ENCODE measurements around the gene NF1. TPM values are rescaled to one million over a fixed set of nuclear protein-coding genes. Genes with fewer than 3 reads are reported as not detected.
"Not testable (repeated sequence)": the region's sequence is repeated elsewhere in the genome, so short reads cannot be mapped to it uniquely, and the experiment has no call there.

The NF1 gene
- total RNA-seq, 1 experiment from 2014 or later, result 164 TPM

DNA sequence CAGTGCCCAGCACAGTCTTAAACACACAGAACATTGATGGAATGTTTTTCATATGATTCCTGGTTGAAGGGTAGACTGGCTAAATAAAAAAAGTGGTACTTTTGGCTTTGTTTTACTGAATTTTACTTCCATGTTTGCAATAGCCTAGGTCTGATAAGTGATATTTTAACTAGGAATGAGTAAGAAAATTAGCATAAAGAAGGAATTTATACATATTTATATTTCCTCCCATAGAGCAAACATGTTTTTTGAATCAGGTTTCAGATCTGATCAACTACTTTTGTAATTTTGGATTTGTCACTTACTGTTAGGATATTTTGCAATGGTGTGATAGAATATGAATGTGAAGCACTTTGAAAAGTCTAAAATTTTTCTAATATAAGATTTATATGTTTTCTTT, 7.2 kb downstream of the NF1 start:
- no peak for DNase-seq
- Histone ChIP-seq H3K27me3 (ENCODE audit: low read length) (no peaks in the 10 kb centered on the region), H3K27ac (ENCODE audit: low read length) (0 out of 2 replicates have a peak overlapping the region, but pooled peaks have one; percentile 5), H4K20me1 (ENCODE audit: insufficient read depth, low read depth, low read length) (peaks cover 3% of the 10 kb centered on the region; the same call in 1 of the 2 replicates), H3K36me3 (ENCODE audit: insufficient read depth, low read length) (peaks cover 32% of the 10 kb centered on the region), H2AFZ (ENCODE audit: low read length) (no peak overlapping the region), H3K9me2 (replicated peaks; ENCODE audit: insufficient read depth, low read length) (no peaks in the 10 kb centered on the region), H3K9ac (ENCODE audit: low read length) (no peak overlapping the region), H3K9me3 (ENCODE audit: low read length) (no peaks in the 10 kb centered on the region), H3K4me3 (ENCODE audit: low read length) (no peak overlapping the region), H3K4me2 (ENCODE audit: low read depth, low read length, poor library complexity, severe bottlenecking) (no peak overlapping the region), H3K79me2 (ENCODE audit: low read length) (peaks cover 98% of the 10 kb centered on the region), H3K4me1 (ENCODE audit: low read length) (peaks cover 46% of the 10 kb centered on the region)

DNA sequence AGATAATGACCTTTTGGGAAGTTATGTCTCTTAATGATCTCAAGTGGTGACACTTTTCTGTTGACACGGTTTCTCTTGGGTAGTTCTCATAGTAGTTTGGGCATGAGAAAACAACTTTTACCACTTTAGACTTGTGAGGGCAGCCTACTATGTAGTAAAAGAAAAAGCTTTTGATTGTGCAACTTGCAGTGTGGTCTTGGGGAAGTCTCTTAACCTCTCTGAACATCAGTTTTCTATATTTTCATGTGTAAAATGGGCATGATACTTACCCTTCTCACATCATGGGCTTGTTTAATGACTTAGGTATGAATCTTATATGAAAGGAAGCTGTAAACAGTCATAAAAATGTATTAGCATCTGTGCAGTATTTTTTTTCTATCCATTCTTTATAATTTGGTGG, 11.2 kb downstream of the NF1 start:
- H3K4me1 ChIP-seq (ENCODE audit: low read length), result peaks cover 60% of the 10 kb centered on the region
- H3K36me3 ChIP-seq (ENCODE audit: insufficient read depth, low read length), result peaks cover 27% of the 10 kb centered on the region; the same call in 1 of the 2 replicates
- no peak for DNase-seq
- H3K4me2 ChIP-seq (ENCODE audit: low read depth, low read length, poor library complexity, severe bottlenecking), result no peak overlapping the region
- no peaks in the 10 kb centered on the region for H4K20me1 ChIP-seq (ENCODE audit: insufficient read depth, low read depth, low read length)
- no peak overlapping the region for H2AFZ ChIP-seq (ENCODE audit: low read length)
- H3K27ac ChIP-seq (ENCODE audit: low read length), result peak overlapping the region; percentile 8; the same call in 1 of the 2 replicates
- H3K9me3 ChIP-seq (ENCODE audit: low read length), result no peaks in the 10 kb centered on the region
- H3K27me3 ChIP-seq (ENCODE audit: low read length), result no peaks in the 10 kb centered on the region
- H3K9ac ChIP-seq (ENCODE audit: low read length), result no peak overlapping the region
- no peak overlapping the region for H3K4me3 ChIP-seq (ENCODE audit: low read length)
- no peaks in the 10 kb centered on the region for H3K9me2 ChIP-seq (replicated peaks; ENCODE audit: insufficient read depth, low read length)
- H3K79me2 ChIP-seq (ENCODE audit: low read length), result peaks cover 100% of the 10 kb centered on the region

DNA sequence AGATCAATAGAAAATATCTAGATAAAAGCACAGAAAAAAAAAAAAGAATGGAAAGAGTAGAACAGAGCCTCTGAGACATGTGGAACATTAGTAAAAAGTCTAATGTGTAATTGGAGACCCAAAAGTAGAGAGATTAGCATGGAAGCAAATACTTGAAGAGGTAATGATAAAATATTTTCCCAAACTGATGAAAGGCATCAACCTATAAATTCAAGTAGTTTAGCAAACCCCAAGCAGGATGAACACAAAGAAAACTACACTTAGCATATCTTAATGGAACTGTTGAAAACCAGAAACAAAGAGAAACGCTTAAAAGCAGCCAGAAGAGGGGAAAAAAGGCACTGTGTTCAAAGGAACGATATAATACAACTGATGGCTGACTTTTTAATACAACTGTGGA, 16.4 kb downstream of the NF1 start:
- H3K4me2 ChIP-seq (ENCODE audit: low read depth, low read length, poor library complexity, severe bottlenecking), result peak overlapping the region; percentile 74
- H2AFZ ChIP-seq (ENCODE audit: low read length), result no peak overlapping the region
- peak overlapping the region; percentile 50; the same call in 1 of the 2 replicates for H3K4me3 ChIP-seq (ENCODE audit: low read length)
- H3K9me3 ChIP-seq (ENCODE audit: low read length), result no peaks in the 10 kb centered on the region
- peaks cover 10% of the 10 kb centered on the region; the same call in 1 of the 2 replicates for H3K36me3 ChIP-seq (ENCODE audit: insufficient read depth, low read length)
- H3K27ac ChIP-seq (ENCODE audit: low read length), result peak overlapping the region; percentile 94
- H3K4me1 ChIP-seq (ENCODE audit: low read length), result peaks cover 74% of the 10 kb centered on the region
- H3K9ac ChIP-seq (ENCODE audit: low read length), result peak overlapping the region; percentile 55; the same call in 1 of the 2 replicates
- H3K9me2 ChIP-seq (replicated peaks; ENCODE audit: insufficient read depth, low read length), result no peaks in the 10 kb centered on the region
- no peaks in the 10 kb centered on the region for H4K20me1 ChIP-seq (ENCODE audit: insufficient read depth, low read depth, low read length)
- H3K79me2 ChIP-seq (ENCODE audit: low read length), result peaks cover 100% of the 10 kb centered on the region
- DNase-seq, result no peak
- no peaks in the 10 kb centered on the region for H3K27me3 ChIP-seq (ENCODE audit: low read length)

DNA sequence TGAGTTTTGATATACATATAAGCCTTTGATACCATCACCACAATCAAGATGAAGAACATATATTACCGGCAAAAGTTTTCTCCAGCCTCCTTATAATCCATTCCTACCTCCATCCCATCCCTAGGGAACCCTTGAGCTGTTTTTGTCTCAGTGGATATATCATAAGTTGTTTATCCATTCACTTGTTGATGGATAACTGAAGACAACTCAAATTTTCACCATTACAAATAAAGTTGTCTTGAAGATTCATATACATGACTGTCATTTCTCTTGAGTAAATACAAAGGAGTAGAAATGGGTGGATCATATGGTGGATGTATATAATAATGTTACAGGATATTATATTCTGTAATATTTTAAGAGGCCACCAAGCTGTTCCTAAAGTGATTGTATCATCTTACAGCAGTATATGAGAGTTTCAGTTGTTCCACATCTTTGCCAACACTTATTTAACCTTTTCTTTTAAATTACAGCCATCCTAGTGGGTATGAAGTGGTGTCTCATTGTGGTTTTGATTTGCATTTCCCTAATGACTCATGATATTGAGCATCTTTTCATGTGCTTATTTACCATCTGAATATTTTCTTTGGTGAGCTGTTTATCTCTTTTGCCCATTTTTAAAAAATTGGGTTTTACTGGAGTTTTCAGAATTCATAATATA, 17.4 kb downstream of the NF1 start:
- Histone ChIP-seq H3K36me3 (ENCODE audit: insufficient read depth, low read length) (peaks cover under 1% of the 10 kb centered on the region; the same call in 1 of the 2 replicates), H3K9me3 (ENCODE audit: low read length) (no peaks in the 10 kb centered on the region), H3K79me2 (ENCODE audit: low read length) (peaks cover 99% of the 10 kb centered on the region), H3K9me2 (replicated peaks; ENCODE audit: insufficient read depth, low read length) (no peaks in the 10 kb centered on the region), H4K20me1 (ENCODE audit: insufficient read depth, low read depth, low read length) (no peaks in the 10 kb centered on the region), H3K9ac (ENCODE audit: low read length) (peak overlapping the region; percentile 55), H3K4me1 (ENCODE audit: low read length) (peaks cover 72% of the 10 kb centered on the region), H3K4me2 (ENCODE audit: low read depth, low read length, poor library complexity, severe bottlenecking) (peak overlapping the region; percentile 74), H2AFZ (ENCODE audit: low read length) (no peak overlapping the region), H3K27me3 (ENCODE audit: low read length) (no peaks in the 10 kb centered on the region), H3K4me3 (ENCODE audit: low read length) (peak overlapping the region; percentile 50), H3K27ac (ENCODE audit: low read length) (peak overlapping the region; percentile 94)
- DNase-seq, result peak; percentile 76

DNA sequence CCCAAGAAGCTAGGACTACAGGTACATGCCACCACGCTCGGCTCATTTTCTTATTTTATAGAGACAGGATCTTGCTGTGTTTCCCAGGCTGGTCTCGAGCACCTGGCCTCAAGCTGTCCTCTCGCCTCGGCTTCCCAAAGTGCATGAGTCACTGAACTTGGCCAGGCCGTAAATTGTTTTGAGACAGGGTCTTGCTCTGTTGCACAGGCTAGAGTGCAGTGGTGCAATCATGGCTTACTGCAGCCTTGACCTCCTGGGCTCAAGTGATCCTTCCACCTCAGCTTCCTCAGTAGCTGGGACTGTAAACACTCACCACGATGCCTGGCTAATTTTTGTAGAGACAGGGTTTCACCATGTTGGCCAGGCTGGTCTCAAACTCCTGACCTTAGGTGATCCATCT, 18.6 kb downstream of the NF1 start:
- peak; percentile 90 for DNase-seq
- H3K9me2 ChIP-seq (replicated peaks; ENCODE audit: insufficient read depth, low read length); H4K20me1 ChIP-seq (ENCODE audit: insufficient read depth, low read depth, low read length); H2AFZ ChIP-seq (ENCODE audit: low read length); H3K27me3 ChIP-seq (ENCODE audit: low read length); H3K9me3 ChIP-seq (ENCODE audit: low read length); H3K36me3 ChIP-seq (ENCODE audit: insufficient read depth, low read length): not testable (repeated sequence)
- peak overlapping the region; percentile 50 for H3K4me3 ChIP-seq (ENCODE audit: low read length)
- H3K4me2 ChIP-seq (ENCODE audit: low read depth, low read length, poor library complexity, severe bottlenecking), result peak overlapping the region; percentile 74
- peaks cover 96% of the 10 kb centered on the region for H3K79me2 ChIP-seq (ENCODE audit: low read length)
- peak overlapping the region; percentile 55 for H3K9ac ChIP-seq (ENCODE audit: low read length)
- peaks cover 71% of the 10 kb centered on the region for H3K4me1 ChIP-seq (ENCODE audit: low read length)
- peak overlapping the region; percentile 94 for H3K27ac ChIP-seq (ENCODE audit: low read length)

DNA sequence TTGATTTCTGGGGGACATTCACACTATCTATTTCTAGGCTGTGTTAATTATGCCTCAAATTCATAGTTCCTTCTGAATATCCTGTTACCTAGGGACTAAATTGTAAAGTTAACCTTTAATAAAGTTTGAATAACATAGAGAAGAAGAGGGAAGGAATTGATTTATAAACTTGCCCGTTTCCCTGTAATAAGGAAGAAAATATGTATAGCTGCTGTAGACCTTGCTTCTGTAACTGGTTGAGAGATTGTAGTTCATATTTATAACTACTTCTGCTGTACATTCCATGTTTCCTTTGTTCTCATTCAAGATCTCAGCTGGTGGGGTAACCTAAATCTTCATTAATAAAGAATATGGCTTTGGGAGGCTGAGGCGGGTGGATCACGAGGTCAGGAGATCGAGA, 19.2 kb downstream of the NF1 start:
- peak overlapping the region; percentile 94 for H3K27ac ChIP-seq (ENCODE audit: low read length)
- H3K79me2 ChIP-seq (ENCODE audit: low read length), result peaks cover 96% of the 10 kb centered on the region
- H3K36me3 ChIP-seq (ENCODE audit: insufficient read depth, low read length), result no peaks in the 10 kb centered on the region
- DNase-seq, result no peak
- H2AFZ ChIP-seq (ENCODE audit: low read length), result no peak overlapping the region
- peaks cover 66% of the 10 kb centered on the region for H3K4me1 ChIP-seq (ENCODE audit: low read length)
- H3K4me3 ChIP-seq (ENCODE audit: low read length), result no peak overlapping the region
- no peaks in the 10 kb centered on the region for H3K9me2 ChIP-seq (replicated peaks; ENCODE audit: insufficient read depth, low read length)
- peak overlapping the region; percentile 74 for H3K4me2 ChIP-seq (ENCODE audit: low read depth, low read length, poor library complexity, severe bottlenecking)
- no peaks in the 10 kb centered on the region for H3K9me3 ChIP-seq (ENCODE audit: low read length)
- H3K9ac ChIP-seq (ENCODE audit: low read length), result peak overlapping the region; percentile 55; the same call in 1 of the 2 replicates
- no peaks in the 10 kb centered on the region for H3K27me3 ChIP-seq (ENCODE audit: low read length)
- H4K20me1 ChIP-seq (ENCODE audit: insufficient read depth, low read depth, low read length), result no peaks in the 10 kb centered on the region

DNA sequence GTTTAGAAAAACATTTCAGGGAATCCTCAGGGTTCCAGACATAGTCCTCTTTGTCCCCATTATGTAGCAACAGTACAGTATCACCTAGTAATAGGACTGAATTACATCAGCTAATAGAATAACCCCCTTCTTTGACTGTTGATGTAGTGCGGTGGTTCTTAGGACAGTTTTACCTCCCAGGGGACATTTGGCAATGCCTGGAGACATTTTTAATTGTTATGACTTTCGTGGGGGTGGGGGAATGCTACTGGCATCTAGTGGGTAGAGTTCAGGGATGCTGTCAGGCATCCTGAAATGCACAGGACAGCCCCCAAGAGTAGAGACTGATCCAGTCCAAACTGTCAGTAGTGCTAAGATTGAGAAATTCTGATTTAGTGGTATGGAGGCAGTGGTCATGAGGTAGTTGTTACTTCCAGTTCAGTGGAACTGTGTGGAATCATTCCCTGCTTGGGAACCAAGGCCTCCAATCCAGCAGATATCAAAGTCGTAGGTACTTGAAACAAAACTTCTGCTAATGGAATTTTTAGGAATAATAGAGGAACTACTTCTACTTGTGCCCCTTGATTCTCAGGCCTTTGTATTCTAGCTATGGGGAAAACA, 20.3 kb downstream of the NF1 start:
- no peaks in the 10 kb centered on the region for H3K9me3 ChIP-seq (ENCODE audit: low read length)
- peak overlapping the region; percentile 5 for H3K4me2 ChIP-seq (ENCODE audit: low read depth, low read length, poor library complexity, severe bottlenecking)
- peak overlapping the region; percentile 94 for H3K27ac ChIP-seq (ENCODE audit: low read length)
- H3K27me3 ChIP-seq (ENCODE audit: low read length), result no peaks in the 10 kb centered on the region
- peaks cover 93% of the 10 kb centered on the region for H3K79me2 ChIP-seq (ENCODE audit: low read length)
- no peak overlapping the region for H3K4me3 ChIP-seq (ENCODE audit: low read length)
- no peaks in the 10 kb centered on the region for H4K20me1 ChIP-seq (ENCODE audit: insufficient read depth, low read depth, low read length)
- no peaks in the 10 kb centered on the region for H3K36me3 ChIP-seq (ENCODE audit: insufficient read depth, low read length)
- no peaks in the 10 kb centered on the region for H3K9me2 ChIP-seq (replicated peaks; ENCODE audit: insufficient read depth, low read length)
- no peak for DNase-seq
- peaks cover 55% of the 10 kb centered on the region for H3K4me1 ChIP-seq (ENCODE audit: low read length)
- H2AFZ ChIP-seq (ENCODE audit: low read length), result no peak overlapping the region
- no peak overlapping the region for H3K9ac ChIP-seq (ENCODE audit: low read length)

DNA sequence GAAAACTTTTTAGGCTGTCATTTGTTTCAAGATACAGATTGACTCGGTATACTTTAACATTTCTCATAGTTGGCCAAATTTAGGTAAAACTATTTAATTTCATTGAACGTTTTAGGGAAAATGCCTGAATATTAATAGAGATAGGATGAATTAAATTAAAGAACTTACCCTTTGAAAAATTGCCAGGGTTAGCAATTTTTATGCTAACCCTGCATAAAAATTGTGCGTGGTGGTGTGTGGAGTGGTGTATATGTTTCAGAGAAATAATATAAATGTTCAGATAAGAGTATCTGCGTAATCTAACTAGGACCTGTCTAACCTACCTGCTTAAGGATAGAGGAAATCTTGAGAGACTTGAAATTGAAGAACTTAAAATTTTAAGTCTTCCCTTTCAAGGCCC, 21.4 kb downstream of the NF1 start:
- Histone ChIP-seq H2AFZ (ENCODE audit: low read length) (no peak overlapping the region), H3K4me1 (ENCODE audit: low read length) (peaks cover 43% of the 10 kb centered on the region), H3K27ac (ENCODE audit: low read length) (peak overlapping the region; percentile 94), H3K4me3 (ENCODE audit: low read length) (no peak overlapping the region), H3K79me2 (ENCODE audit: low read length) (peaks cover 93% of the 10 kb centered on the region), H4K20me1 (ENCODE audit: insufficient read depth, low read depth, low read length) (no peaks in the 10 kb centered on the region), H3K9ac (ENCODE audit: low read length) (no peak overlapping the region), H3K27me3 (ENCODE audit: low read length) (no peaks in the 10 kb centered on the region), H3K4me2 (ENCODE audit: low read depth, low read length, poor library complexity, severe bottlenecking) (no peak overlapping the region), H3K9me2 (replicated peaks; ENCODE audit: insufficient read depth, low read length) (no peaks in the 10 kb centered on the region), H3K36me3 (ENCODE audit: insufficient read depth, low read length) (no peaks in the 10 kb centered on the region), H3K9me3 (ENCODE audit: low read length) (no peaks in the 10 kb centered on the region)
- no peak for DNase-seq

Data from Karpas-422 (cell line).